Measurements from ENCODE around the gene MAN2A1.

GRCh38 chr5:109714592-109714991 is 24.9 kb downstream of the MAN2A1 start:
- no peak for TF ChIP-seq CTCF (conservative IDR thresholded peaks at IDR 0.05 in 1 of 2, IDR thresholded peaks at IDR 0.05 in 1 of 2; ENCODE audit: low read depth in 1 of 2, low read length in 2 of 2)
- TF ChIP-seq EZH2 (IDR thresholded peaks at IDR 0.05; ENCODE audit: low read length, missing control alignments): no peak

Data from fibroblast of lung (primary cell).